HCT116 (cell line): ENCODE measurements around the gene TRPM1. TPM values are rescaled to one million over a fixed set of nuclear protein-coding genes. Genes with fewer than 3 reads are reported as not detected.

Experiments
- ATAC-seq: fragments of 200-7000 bp; cut with Tn5 transposase; 2 replicates; pipeline ENCODE4 v1.9.1; 2020; ENCODE audit warnings: mild to moderate bottlenecking, moderate library complexity
- BruUV-seq: library from RNA; stranded (reverse); fragments of 400-500 nt; replicated peaks from 2 replicates; lab custom pipeline; 2021; lab: Mats Ljungman, UMichigan
- CTCF ChIA-PET: fragments of 300-600 bp; sonication (Branson Sonifier 250); formaldehyde crosslinking; loops from one replicate; lab custom pipeline; 2021; ENCODE audit warnings: antibody characterized with exemption; lab: Charles Lee
- POLR2A ChIA-PET: fragments of 300-600, 350-600 bp; sonication (Branson Sonifier 250); formaldehyde crosslinking; loops from one replicate; lab custom pipeline; 2021; ENCODE audit warnings: antibody characterized with exemption; lab: Charles Lee
- RAD21 ChIA-PET, 2 experiments: fragments of 300-600 bp; sonication (Branson Sonifier 250); formaldehyde crosslinking; loops; one replicate each; lab custom pipeline; 2023; ENCODE audit warnings: low total read pairs in 2 of 2; ENCODE audit not compliant: uncharacterized antibody in 2 of 2, unreplicated experiment in 2 of 2, low non-redundant PET in 1 of 2; lab: Charles Lee
- DNase-seq: peaks from one replicate; pipeline ENCODE4 v3.0.0-alpha.2; 2010; ENCODE audit warnings: low read depth, low spot score
- H2AFZ ChIP-seq: fragments of 200-600 bp; shearing (Covaris generic), sonication (generic); 2 replicates; pipeline ENCODE4 v1.6.1; 2017; ENCODE audit warnings: low read depth, mixed run types, mixed read lengths, antibody characterized with exemption, low read length; ENCODE audit not compliant: poor library complexity, severe bottlenecking
- H3K27ac ChIP-seq: 2 replicates; pipeline ENCODE4 v1.5.1; 2012; ENCODE audit warnings: low read depth, low read length
- H3K27me3 ChIP-seq: fragments of 200-600 bp; sonication (generic); 2 replicates; pipeline ENCODE4 v1.6.1; 2016; ENCODE audit warnings: mixed run types, low read length, mixed read lengths; ENCODE audit not compliant: insufficient read depth
- H3K36me3 ChIP-seq, 2 experiments: fragments of 200-500 bp in 1 of 2; fragments of 200-600 bp in 1 of 2; sonication (Bioruptor generic) in 1 of 2; sonication (generic) in 1 of 2; 2 replicates each; pipeline versions ENCODE4 v1.5.1 to v1.6.1; 2014 to 2016; ENCODE audit warnings: low read length in 2 of 2, inconsistent platforms in 1 of 2, mixed read lengths in 1 of 2, mixed run types in 1 of 2; ENCODE audit not compliant: insufficient read depth in 2 of 2, control insufficient read depth in 1 of 2
- H3K4me1 ChIP-seq, 2 experiments: fragments of 200-600 bp in 1 of 2; sonication (generic) in 1 of 2; 2 replicates each; pipeline versions ENCODE4 v1.5.1 to v1.6.1; 2012 to 2017; ENCODE audit warnings: low read length in 2 of 2, inconsistent platforms in 1 of 2, mild to moderate bottlenecking in 1 of 2, mixed read lengths in 1 of 2, mixed run types in 1 of 2, moderate library complexity in 1 of 2; ENCODE audit not compliant: insufficient read depth in 2 of 2, control insufficient read depth in 1 of 2
- H3K4me2 ChIP-seq: fragments of 200-600 bp; sonication (generic); 2 replicates; pipeline ENCODE4 v1.6.1; 2017; ENCODE audit warnings: mixed run types, low read length, mixed read lengths
- H3K4me3 ChIP-seq, 2 experiments: fragments of 200-600 bp in 1 of 2; sonication (generic) in 1 of 2; replicated peaks in 1 of 2; 2 replicates each; pipeline ENCODE4 v1.5.1; 2011 to 2016; ENCODE audit warnings: low read length in 2 of 2, control low read depth in 1 of 2, low read depth in 1 of 2, mild to moderate bottlenecking in 1 of 2, mixed read lengths in 1 of 2, mixed run types in 1 of 2
- H3K79me2 ChIP-seq: fragments of 200-600 bp; sonication (generic); 2 replicates; pipeline ENCODE4 v1.6.1; 2017; ENCODE audit warnings: mild to moderate bottlenecking, mixed run types, low read length, moderate library complexity, mixed read lengths; ENCODE audit not compliant: insufficient read depth
- H3K9ac ChIP-seq: fragments of 200-600 bp; sonication (generic); 2 replicates; pipeline ENCODE4 v1.6.1; 2016; ENCODE audit warnings: low read length, mixed read lengths
- H3K9me2 ChIP-seq: fragments of 200-600 bp; sonication (generic), shearing (Covaris generic); 2 replicates; pipeline ENCODE4 v1.6.1; 2017; ENCODE audit warnings: mixed run types, mild to moderate bottlenecking, moderate library complexity; ENCODE audit not compliant: insufficient read depth
- H3K9me3 ChIP-seq, 2 experiments: fragments of 200-500 bp in 1 of 2; fragments of 200-600 bp in 1 of 2; sonication (Bioruptor generic) in 1 of 2; sonication (generic) in 1 of 2; 2 replicates each; pipeline ENCODE4 v1.6.1; 2014 to 2017; ENCODE audit warnings: low read length in 2 of 2, mixed read lengths in 2 of 2, inconsistent platforms in 1 of 2, low read depth in 1 of 2, mild to moderate bottlenecking in 1 of 2, mixed run types in 1 of 2, moderate library complexity in 1 of 2; ENCODE audit not compliant: control insufficient read depth in 1 of 2, insufficient read depth in 1 of 2
- H4K20me1 ChIP-seq: fragments of 200-600 bp; sonication (generic), shearing (Covaris generic); 2 replicates; pipeline ENCODE4 v1.6.1; 2017; ENCODE audit warnings: mixed run types, mild to moderate bottlenecking, moderate library complexity; ENCODE audit not compliant: insufficient read depth
- CBX3 ChIP-seq: IDR thresholded peaks from 2 replicates; pipeline ENCODE4 v1.6.1; 2012; ENCODE audit warnings: low read depth
- ELF1 ChIP-seq: IDR thresholded peaks from 2 replicates; pipeline ENCODE4 v1.6.1; 2012; ENCODE audit warnings: low read depth, borderline replicate concordance
- EZH2 ChIP-seq: fragments of 200-600 bp; sonication (generic); IDR thresholded peaks from 2 replicates; pipeline ENCODE4 v1.6.1; 2017; ENCODE audit warnings: antibody characterized with exemption, mixed run types
- FOSL1 ChIP-seq: IDR thresholded peaks from 2 replicates; pipeline ENCODE4 v1.6.1; 2012; ENCODE audit warnings: low read depth
- JUND ChIP-seq: IDR thresholded peaks from 2 replicates; pipeline ENCODE4 v1.6.1; 2012
- POLR2AphosphoS5 ChIP-seq: IDR thresholded peaks from 2 replicates; pipeline ENCODE4 v1.6.1; 2011; ENCODE audit warnings: mild to moderate bottlenecking, low read depth, low read length, moderate library complexity
- TCF7L2 ChIP-seq: IDR thresholded peaks from 2 replicates; pipeline ENCODE4 v1.7.0; 2011; ENCODE audit warnings: borderline replicate concordance, inconsistent platforms; ENCODE audit not compliant: insufficient read depth, insufficient read length; ENCODE audit errors: extremely low read depth
- ZFX ChIP-seq: fragments of 450-650 bp; IDR thresholded peaks from 2 replicates; pipeline ENCODE4 v1.6.1; 2017
- ZNF274 ChIP-seq: fragments of 200-500 bp; sonication (Bioruptor generic); IDR thresholded peaks from 2 replicates; pipeline ENCODE4 v1.6.1; 2014; ENCODE audit warnings: mild to moderate bottlenecking, low read depth, low read length, inconsistent platforms
- intact Hi-C: fragments of 100-400 bp; cut with micrococcal nuclease; formaldehyde crosslinking; loops from 2 replicates; pipeline ENCODE4 v1.10.0; 2022
- total RNA-seq: library from RNA; stranded (reverse); gene quantifications from one replicate; pipeline ENCODE4 v1.2.1, GENCODE V29; 2021; ENCODE audit not compliant: unreplicated experiment
- TF ChIP-seq, protein P1 (sequence below): IDR thresholded peaks from 2 replicates; pipeline ENCODE4 v1.6.1; 2012
- TF ChIP-seq, protein P2 (sequence below): IDR thresholded peaks from 2 replicates; pipeline ENCODE4 v1.6.1; 2012

TRPM1 gene
- total RNA-seq, 1 experiment from 2014 or later: not detected

DNA sequence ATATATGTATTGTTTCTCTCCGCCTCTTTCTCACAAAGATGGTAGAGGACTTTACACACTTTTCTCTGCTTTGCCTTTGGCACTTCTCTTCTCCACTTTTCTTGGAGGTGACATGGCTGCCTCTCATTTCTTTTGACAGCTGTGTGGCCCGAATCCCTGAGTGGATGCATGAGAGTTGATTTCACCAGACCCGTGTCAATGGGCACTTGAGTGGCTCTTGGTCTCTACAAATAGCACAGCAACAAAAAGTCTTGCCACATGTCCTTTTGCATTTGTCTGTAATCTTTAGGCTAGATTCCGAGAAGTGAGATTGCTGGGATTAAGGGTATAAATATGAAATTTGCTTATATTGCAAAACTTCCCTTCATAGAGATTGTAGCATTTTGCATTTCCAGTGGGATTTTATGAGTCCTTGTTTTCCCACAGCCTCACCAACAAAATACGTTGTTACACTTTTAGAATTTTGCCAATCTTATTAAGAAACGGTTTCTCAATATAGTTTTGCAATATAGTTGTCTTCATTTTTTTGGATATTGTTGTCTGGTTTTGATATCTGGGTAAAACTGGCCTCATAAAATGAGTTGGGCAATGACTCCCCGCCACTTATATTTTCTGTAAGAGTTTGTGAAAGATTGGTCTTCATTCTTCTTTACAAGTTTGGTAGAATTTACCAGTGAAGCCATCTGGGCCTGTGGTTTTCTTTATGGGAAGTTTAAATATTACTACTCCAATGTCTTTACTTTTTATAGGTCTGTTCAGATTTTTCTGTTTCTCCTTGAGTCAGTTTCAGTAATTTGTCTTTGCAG, 5.2 kb upstream of the TRPM1 start:
- H3K4me1 ChIP-seq: peaks cover 3 to 6% of the 10 kb centered on the region in 2 experiments; a peak in 2 of 4 replicates
- intact Hi-C loops: no loop called here
- H3K27me3 ChIP-seq: no peaks in the 10 kb centered on the region
- no peaks in the 10 kb centered on the region for H3K36me3 ChIP-seq
- no peak overlapping the region for H3K4me3 ChIP-seq
- H4K20me1 ChIP-seq: no peaks in the 10 kb centered on the region
- BruUV-seq: no TSS peak
- no peak for ATAC-seq
- H3K9ac ChIP-seq: no peak overlapping the region
- ChIA-PET CTCF (interaction anchor here (1.6 kb wide), 1 partner anchor 22 kb away, joined by 4 read pairs; no protein-coding TSS in a partner anchor), POLR2A (no interaction called here)
- no peaks in the 10 kb centered on the region for H3K79me2 ChIP-seq
- no peak overlapping the region for H2AFZ ChIP-seq
- H3K27ac ChIP-seq: no peak overlapping the region
- TF ChIP-seq, protein P1, sequence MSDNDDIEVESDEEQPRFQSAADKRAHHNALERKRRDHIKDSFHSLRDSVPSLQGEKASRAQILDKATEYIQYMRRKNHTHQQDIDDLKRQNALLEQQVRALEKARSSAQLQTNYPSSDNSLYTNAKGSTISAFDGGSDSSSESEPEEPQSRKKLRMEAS: no peak
- TF ChIP-seq ZNF274: no peak
- TF ChIP-seq FOSL1: no peak
- TF ChIP-seq, all 23 proteins: peak for 0
- no peaks in the 10 kb centered on the region for H3K9me2 ChIP-seq
- RAD21 ChIA-PET: no interaction called here
- H3K9me3 ChIP-seq: no peaks in the 10 kb centered on the region
- DNase-seq: no peak
- no peak overlapping the region for H3K4me2 ChIP-seq

DNA sequence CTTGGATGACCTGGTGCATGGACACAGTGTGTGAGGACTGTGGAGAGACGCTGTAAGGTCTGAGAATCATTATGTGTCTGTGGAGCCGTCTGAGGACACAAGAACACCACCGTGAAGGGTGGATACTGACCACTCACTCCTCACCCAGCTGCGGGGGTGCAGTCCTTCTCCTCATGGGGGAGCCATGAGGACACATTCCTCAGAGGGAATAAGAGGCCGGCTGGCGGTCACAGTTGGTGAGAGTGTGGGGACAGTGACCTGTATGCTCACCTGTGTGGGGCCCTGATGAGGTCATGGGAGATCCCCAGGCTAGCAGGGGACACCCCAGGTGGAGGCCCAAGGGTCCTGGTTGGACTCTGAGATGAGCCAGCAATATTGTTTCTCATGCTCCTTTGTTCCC, 2.5 kb upstream of the TRPM1 start:
- Histone ChIP-seq H3K79me2 (no peaks in the 10 kb centered on the region), H3K9me2 (no peaks in the 10 kb centered on the region), H3K4me3 (no peak overlapping the region), H4K20me1 (no peaks in the 10 kb centered on the region), H3K9ac (no peak overlapping the region), H3K27me3 (no peaks in the 10 kb centered on the region), H3K36me3 (no peaks in the 10 kb centered on the region), H3K27ac (no peak overlapping the region), H3K9me3 (no peaks in the 10 kb centered on the region), H3K4me2 (no peak overlapping the region), H2AFZ (no peak overlapping the region), H3K4me1 (peaks cover 3 to 6% of the 10 kb centered on the region in 2 experiments; a peak in 2 of 4 replicates)
- DNase-seq (no peak), ATAC-seq (no peak)
- ChIA-PET RAD21 (no interaction called here), CTCF (no interaction called here), POLR2A (no interaction called here)
- no TSS peak for BruUV-seq
- TF ChIP-seq, protein P2, sequence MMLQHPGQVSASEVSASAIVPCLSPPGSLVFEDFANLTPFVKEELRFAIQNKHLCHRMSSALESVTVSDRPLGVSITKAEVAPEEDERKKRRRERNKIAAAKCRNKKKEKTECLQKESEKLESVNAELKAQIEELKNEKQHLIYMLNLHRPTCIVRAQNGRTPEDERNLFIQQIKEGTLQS: no peak
- no peak for TF ChIP-seq EZH2
- no peak for TF ChIP-seq ZNF274
- no peak for TF ChIP-seq ELF1
- TF ChIP-seq CBX3: no peak
- no peak for TF ChIP-seq ZFX
- TF ChIP-seq JUND: no peak
- TF ChIP-seq POLR2AphosphoS5: no peak
- TF ChIP-seq TCF7L2: no peak
- intact Hi-C loops: no loop called here
